Measurements from ENCODE around the gene TMEM63A. TPM values are rescaled to one million over a fixed set of nuclear protein-coding genes. Genes with fewer than 3 reads are reported as not detected.

Gene TMEM63A
- polyA plus RNA-seq, 1 of the 3 experiments (the other 2 are of a cell fraction) = 13.5 TPM

DNA sequence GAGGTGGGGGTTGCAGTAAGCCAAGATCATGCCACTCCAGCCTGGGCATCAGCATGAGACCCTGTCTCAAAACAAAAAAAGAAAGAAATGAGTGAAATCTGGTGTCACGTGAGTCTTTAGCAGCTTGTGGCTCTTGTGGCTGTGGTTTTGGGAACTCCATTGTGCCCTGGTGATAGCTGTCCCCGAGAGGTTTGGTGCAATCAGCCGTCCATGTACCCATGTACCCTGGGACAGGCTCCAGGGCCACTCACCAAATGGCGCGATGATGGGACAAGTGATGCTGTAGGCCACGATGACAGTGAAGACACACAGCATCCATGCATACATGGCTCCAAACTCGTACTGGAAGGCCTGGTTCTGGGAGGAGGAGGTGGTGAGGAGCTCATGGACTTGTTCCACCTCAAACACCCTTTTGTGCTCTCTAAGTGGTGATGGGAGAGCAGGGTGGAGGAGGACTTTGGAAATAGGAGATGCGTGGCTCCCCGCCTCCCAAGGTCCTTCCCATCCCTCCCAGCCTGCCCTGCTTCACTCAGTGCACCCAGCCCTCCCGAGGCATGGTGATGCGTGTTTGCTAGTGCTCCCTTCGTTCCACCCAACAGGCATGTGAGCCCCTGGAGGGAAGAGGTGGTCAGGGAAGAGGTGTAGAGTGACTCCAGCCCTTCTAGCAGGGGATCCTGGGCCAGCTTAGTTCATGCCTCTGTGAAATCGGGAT, 29.6 kb downstream of the TMEM63A start:
- no peaks in the 10 kb centered on the region for H3K79me2 ChIP-seq (ENCODE audit: insufficient read depth)
- ChIA-PET POLR2A (no interaction called here), CTCF (interaction anchor here (0.8 to 2.0 kb wide), 4 partner anchors 9 to 378 kb away, joined by 3 to 9 read pairs (median 3); no protein-coding TSS in a partner anchor)
- H3K27ac ChIP-seq (ENCODE audit: low read depth in 2 of 2, low read length in 1 of 2) = no peak overlapping the region
- TF ChIP-seq TEAD4 (IDR thresholded peaks at IDR 0.05; ENCODE audit: borderline replicate concordance, insufficient read depth) (no peak), MEF2A (IDR thresholded peaks at IDR 0.05; ENCODE audit: borderline replicate concordance, low read depth) (no peak), EZH2phosphoT487 (IDR thresholded peaks at IDR 0.05; ENCODE audit: borderline replicate concordance, low read depth) (no peak), GATA2 (CRISPR knock-in tag; IDR thresholded peaks at IDR 0.05) (no peak), SMC3 (IDR thresholded peaks at IDR 0.05; ENCODE audit: low read depth, low read length) (no peak), TAF1 (IDR thresholded peaks at IDR 0.05; ENCODE audit: borderline replicate concordance, low read depth, low read length) (no peak), FOSL2 (IDR thresholded peaks at IDR 0.05; ENCODE audit: borderline replicate concordance, low read depth) (no peak), NRF1 (IDR thresholded peaks at IDR 0.05; ENCODE audit: low read depth, low read length) (no peak), POLR2AphosphoS5 (IDR thresholded peaks at IDR 0.05; ENCODE audit: low read depth, low read length) (no peak), FOXM1 (IDR thresholded peaks at IDR 0.05; ENCODE audit: low read depth) (no peak), NFIC (IDR thresholded peaks at IDR 0.05; ENCODE audit: borderline replicate concordance) (no peak), FOXJ3 (CRISPR knock-in tag; IDR thresholded peaks at IDR 0.05) (no peak)
- TF ChIP-seq, protein P1, sequence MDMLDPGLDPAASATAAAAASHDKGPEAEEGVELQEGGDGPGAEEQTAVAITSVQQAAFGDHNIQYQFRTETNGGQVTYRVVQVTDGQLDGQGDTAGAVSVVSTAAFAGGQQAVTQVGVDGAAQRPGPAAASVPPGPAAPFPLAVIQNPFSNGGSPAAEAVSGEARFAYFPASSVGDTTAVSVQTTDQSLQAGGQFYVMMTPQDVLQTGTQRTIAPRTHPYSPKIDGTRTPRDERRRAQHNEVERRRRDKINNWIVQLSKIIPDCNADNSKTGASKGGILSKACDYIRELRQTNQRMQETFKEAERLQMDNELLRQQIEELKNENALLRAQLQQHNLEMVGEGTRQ (IDR thresholded peaks at IDR 0.05; ENCODE audit: borderline replicate concordance, low read depth, low read length) = no peak
- TF ChIP-seq, protein P2, sequence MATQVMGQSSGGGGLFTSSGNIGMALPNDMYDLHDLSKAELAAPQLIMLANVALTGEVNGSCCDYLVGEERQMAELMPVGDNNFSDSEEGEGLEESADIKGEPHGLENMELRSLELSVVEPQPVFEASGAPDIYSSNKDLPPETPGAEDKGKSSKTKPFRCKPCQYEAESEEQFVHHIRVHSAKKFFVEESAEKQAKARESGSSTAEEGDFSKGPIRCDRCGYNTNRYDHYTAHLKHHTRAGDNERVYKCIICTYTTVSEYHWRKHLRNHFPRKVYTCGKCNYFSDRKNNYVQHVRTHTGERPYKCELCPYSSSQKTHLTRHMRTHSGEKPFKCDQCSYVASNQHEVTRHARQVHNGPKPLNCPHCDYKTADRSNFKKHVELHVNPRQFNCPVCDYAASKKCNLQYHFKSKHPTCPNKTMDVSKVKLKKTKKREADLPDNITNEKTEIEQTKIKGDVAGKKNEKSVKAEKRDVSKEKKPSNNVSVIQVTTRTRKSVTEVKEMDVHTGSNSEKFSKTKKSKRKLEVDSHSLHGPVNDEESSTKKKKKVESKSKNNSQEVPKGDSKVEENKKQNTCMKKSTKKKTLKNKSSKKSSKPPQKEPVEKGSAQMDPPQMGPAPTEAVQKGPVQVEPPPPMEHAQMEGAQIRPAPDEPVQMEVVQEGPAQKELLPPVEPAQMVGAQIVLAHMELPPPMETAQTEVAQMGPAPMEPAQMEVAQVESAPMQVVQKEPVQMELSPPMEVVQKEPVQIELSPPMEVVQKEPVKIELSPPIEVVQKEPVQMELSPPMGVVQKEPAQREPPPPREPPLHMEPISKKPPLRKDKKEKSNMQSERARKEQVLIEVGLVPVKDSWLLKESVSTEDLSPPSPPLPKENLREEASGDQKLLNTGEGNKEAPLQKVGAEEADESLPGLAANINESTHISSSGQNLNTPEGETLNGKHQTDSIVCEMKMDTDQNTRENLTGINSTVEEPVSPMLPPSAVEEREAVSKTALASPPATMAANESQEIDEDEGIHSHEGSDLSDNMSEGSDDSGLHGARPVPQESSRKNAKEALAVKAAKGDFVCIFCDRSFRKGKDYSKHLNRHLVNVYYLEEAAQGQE (IDR thresholded peaks at IDR 0.05; ENCODE audit: low read depth, low read length) = no peak
- DNase-seq = no peak
- no peak overlapping the region for H2AFZ ChIP-seq (ENCODE audit: low read depth)
- no peak overlapping the region for H3K9ac ChIP-seq
- H3K4me1 ChIP-seq (ENCODE audit: control insufficient read depth in 1 of 2, insufficient read depth in 2 of 2, low read depth in 1 of 2, low read length in 1 of 2) = peaks cover 0 to 4% of the 10 kb centered on the region in 2 experiments; a peak in 1 of 4 replicates
- no peaks in the 10 kb centered on the region for H3K27me3 ChIP-seq (ENCODE audit: insufficient read depth)
- 83% methylated on average over 11 of the region's 13 CpGs for WGBS (ENCODE audit: low lambda C conversion rate)
- H4K20me1 ChIP-seq (ENCODE audit: insufficient read depth) = no peaks in the 10 kb centered on the region
- no peaks in the 10 kb centered on the region for H3F3A ChIP-seq (replicated peaks; ENCODE audit: insufficient read depth)
- no peak overlapping the region for H3K4me3 ChIP-seq (ENCODE audit: low read depth in 2 of 2, low read length in 1 of 2)
- no peaks in the 10 kb centered on the region for H3K9me2 ChIP-seq
- peaks cover 0 to 8% of the 10 kb centered on the region in 2 experiments for H3K36me3 ChIP-seq (replicated peaks in 1 of 2; ENCODE audit: control insufficient read depth in 1 of 2, insufficient read depth in 2 of 2, low read length in 1 of 2)
- H3K9me3 ChIP-seq = no peaks in the 10 kb centered on the region
- no peak overlapping the region for H3K4me2 ChIP-seq

Measured in SK-N-SH (cell line).